IMR-90 (cell line): ENCODE data around the gene B3GALT4.

ENCODE experiments used
- SMC3 ChIP-seq: fragments of 150-350 bp; IDR thresholded peaks from 2 replicates; pipeline ENCODE4 v1.6.1; 2016; ENCODE audit warnings: low read depth, mild to moderate bottlenecking, antibody characterized with exemption, low read length, moderate library complexity
- TF ChIP-seq, protein P1 (sequence below): conservative IDR thresholded peaks from 2 replicates; pipeline ENCODE4 v1.5.1; 2012; ENCODE audit warnings: mild to moderate bottlenecking, low read depth, low read length, improper control_type of control experiment

DNA sequence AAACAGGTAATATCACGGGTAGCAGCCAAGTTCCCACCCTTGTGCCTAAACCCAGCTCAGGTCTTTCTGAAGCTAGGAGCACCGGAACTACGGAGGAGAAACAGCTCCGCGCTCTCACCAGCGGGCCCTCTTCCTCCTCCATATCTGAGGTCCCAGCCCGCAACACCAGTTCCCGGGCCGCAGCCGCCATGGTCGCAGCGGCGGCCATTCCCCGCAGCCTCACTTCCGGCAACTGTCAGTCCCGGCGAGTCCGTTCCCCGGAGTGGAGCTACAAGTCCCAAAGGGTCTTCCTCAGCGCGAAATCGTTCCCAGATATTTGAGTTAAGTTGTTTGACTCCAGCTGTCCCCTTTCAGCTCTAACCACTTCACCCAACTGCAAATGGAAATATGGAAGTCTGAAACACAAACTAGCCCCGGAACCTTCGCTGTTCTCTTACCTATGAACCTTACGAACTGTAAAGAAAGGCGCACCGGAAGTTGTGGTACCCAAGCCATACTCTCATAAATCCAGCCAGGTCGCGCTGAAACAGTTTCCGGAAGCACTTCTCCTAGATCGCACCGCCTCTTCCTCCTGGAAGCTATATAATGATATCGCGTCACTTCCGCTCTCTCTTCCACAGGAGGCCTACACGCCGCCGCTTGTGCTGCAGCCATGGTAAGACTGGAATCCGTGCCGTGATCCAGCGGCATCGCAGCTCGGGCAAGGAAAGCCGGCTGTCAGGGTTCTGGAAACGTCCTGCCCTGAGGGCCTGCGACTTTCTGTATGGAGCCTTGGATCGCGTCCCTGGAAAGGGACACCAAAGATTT, 5.3 kb upstream of the B3GALT4 start, which contains the start of the genes RPS18 and VPS52:
- TF ChIP-seq, protein P1, sequence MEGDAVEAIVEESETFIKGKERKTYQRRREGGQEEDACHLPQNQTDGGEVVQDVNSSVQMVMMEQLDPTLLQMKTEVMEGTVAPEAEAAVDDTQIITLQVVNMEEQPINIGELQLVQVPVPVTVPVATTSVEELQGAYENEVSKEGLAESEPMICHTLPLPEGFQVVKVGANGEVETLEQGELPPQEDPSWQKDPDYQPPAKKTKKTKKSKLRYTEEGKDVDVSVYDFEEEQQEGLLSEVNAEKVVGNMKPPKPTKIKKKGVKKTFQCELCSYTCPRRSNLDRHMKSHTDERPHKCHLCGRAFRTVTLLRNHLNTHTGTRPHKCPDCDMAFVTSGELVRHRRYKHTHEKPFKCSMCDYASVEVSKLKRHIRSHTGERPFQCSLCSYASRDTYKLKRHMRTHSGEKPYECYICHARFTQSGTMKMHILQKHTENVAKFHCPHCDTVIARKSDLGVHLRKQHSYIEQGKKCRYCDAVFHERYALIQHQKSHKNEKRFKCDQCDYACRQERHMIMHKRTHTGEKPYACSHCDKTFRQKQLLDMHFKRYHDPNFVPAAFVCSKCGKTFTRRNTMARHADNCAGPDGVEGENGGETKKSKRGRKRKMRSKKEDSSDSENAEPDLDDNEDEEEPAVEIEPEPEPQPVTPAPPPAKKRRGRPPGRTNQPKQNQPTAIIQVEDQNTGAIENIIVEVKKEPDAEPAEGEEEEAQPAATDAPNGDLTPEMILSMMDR: no peak
- TF ChIP-seq SMC3: 0 out of 2 replicates have a peak, but pooled peaks have one; percentile 0
